A549 treated with ZK216348 at 1 μM for 4 hours (cell line): ENCODE data around the gene FTMT. TPM values are rescaled to one million over a fixed set of nuclear protein-coding genes. Genes with fewer than 3 reads are reported as not detected.

Experiments used
- total RNA-seq: library from RNA; stranded (reverse); fragments of 200-300 nt; extraction: Qiagen RNA extraction; gene quantifications from 5 replicates; pipeline ENCODE4 v1.2.3, GENCODE V29; 2022; ENCODE audit warnings: low read depth

The FTMT gene
- not detected in 5 replicates for total RNA-seq

DNA sequence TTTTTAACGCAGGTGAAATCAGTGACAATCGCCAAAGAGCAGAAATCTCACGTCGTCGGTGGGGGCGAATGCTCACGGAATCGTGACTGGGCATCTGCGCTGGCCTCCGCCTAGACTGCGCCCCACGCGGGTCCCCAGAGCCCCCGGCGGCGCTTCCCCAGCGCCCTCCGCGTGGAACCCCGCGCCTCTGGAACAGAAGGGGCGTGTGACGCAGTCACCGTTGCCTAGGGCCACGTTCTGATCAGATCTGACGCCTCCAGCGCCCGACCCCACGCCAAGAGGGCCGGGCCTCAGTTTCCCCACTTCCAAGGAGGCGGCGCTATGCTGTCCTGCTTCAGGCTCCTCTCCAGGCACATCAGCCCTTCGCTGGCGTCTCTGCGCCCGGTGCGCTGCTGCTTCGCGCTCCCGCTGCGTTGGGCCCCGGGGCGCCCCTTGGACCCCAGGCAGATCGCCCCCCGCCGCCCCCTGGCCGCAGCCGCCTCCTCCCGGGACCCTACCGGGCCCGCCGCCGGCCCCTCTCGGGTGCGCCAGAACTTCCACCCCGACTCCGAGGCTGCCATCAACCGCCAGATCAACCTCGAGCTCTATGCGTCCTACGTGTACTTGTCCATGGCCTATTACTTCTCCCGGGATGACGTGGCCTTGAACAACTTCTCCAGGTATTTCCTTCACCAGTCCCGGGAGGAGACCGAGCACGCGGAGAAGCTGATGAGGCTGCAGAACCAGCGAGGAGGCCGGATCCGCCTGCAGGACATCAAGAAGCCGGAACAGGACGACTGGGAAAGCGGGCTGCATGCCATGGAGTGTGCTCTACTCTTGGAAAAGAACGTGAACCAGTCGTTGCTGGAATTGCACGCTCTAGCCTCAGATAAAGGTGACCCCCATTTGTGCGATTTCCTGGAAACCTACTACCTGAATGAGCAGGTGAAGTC lies at the start of gene FTMT:
Gene FTMT (plus strand): TSS at position 240 of the 932 bp plus-strand sequence. CDS start 82 bp downstream, at position 322.

Other genes starting within 250 kb of the FTMT start
- 8.3 to 13.8 TPM (median 10.0 TPM) in 5 replicates for gene SRFBP1, start 110.1 kb downstream of the FTMT start, total RNA-seq
- 0.76 to 1.7 TPM (median 1.4 TPM) in 5 replicates for gene LOX, start 226.4 kb downstream of the FTMT start, total RNA-seq